ENCODE results near the gene MAGEA6.

DNA sequence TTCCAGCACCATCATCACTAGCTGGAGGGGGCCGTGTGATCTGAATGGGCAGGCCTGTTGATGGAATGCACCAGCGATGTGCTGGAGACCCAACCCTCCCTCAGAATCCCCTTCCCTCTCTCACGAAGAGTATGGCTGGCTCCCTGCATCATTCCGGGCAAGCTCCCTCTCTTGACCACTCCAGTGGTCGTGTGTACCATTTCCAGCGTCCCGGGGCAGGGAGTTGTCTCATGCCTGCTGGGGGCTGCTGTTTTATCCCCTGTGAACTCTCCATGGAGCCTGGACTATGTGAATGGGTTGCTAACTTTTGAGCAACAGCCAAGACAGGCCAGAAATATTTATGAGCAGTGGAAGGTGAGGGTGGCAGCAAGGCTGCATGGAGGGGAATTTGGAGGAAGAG, 44.1 kb downstream of the MAGEA6 start:
- no peak for TF ChIP-seq CTCF (IDR thresholded peaks at IDR 0.05)
- TF ChIP-seq ZFX (IDR thresholded peaks at IDR 0.05; ENCODE audit: borderline replicate concordance), result no peak
